HUES6 (cell line): ENCODE measurements around the gene TUBGCP3.
"Not testable (repeated sequence)": the region's sequence is repeated elsewhere in the genome, so short reads cannot be mapped to it uniquely, and the experiment has no call there.

Experiments
- H3K27ac ChIP-seq: 2 replicates; pipeline ENCODE4 v1.7.0; 2013; ENCODE audit warnings: low read depth, mild to moderate bottlenecking, low read length, inconsistent platforms
- H3K27me3 ChIP-seq: 2 replicates; pipeline ENCODE4 v1.6.1; 2013; ENCODE audit warnings: low read length; ENCODE audit not compliant: control insufficient read depth, insufficient read depth
- H3K36me3 ChIP-seq: 2 replicates; pipeline ENCODE4 v1.6.1; 2013; ENCODE audit warnings: low read length; ENCODE audit not compliant: control insufficient read depth, insufficient read depth
- H3K4me1 ChIP-seq: 2 replicates; pipeline ENCODE4 v1.6.1; 2013; ENCODE audit warnings: low read length; ENCODE audit not compliant: control insufficient read depth, insufficient read depth
- H3K4me3 ChIP-seq: 2 replicates; pipeline ENCODE4 v1.5.1; 2013; ENCODE audit warnings: low read depth, low read length
- H3K9ac ChIP-seq: one replicate; pipeline ENCODE4 v1.6.1; 2013; ENCODE audit warnings: mild to moderate bottlenecking, low read length
- H3K9me3 ChIP-seq: 2 replicates; pipeline ENCODE4 v1.6.1; 2013; ENCODE audit warnings: low read depth, low read length; ENCODE audit not compliant: control insufficient read depth, insufficient read depth

TUBGCP3 gene

GRCh38 chr13:112561478-112561877 is 26.5 kb downstream of the TUBGCP3 start:
- H3K36me3 ChIP-seq, result peaks cover 60% of the 10 kb centered on the region

GRCh38 chr13:112558696-112559418 is 29.1 kb downstream of the TUBGCP3 start:
- H3K4me1 ChIP-seq, result peaks cover 12% of the 10 kb centered on the region
- H3K36me3 ChIP-seq, result peaks cover 64% of the 10 kb centered on the region
- no peaks in the 10 kb centered on the region for H3K9me3 ChIP-seq
- no peak overlapping the region for H3K27ac ChIP-seq
- no peaks in the 10 kb centered on the region for H3K27me3 ChIP-seq
- H3K9ac ChIP-seq, result no peak overlapping the region
- no peak overlapping the region for H3K4me3 ChIP-seq

More at GRCh38 chr13:112561478-112561877, 26.5 kb downstream of the TUBGCP3 start:
- no peak overlapping the region for H3K4me3 ChIP-seq
- peaks cover 12% of the 10 kb centered on the region for H3K4me1 ChIP-seq
- no peaks in the 10 kb centered on the region for H3K27me3 ChIP-seq
- H3K9me3 ChIP-seq, result no peaks in the 10 kb centered on the region
- H3K9ac ChIP-seq, result no peak overlapping the region
- H3K27ac ChIP-seq, result no peak overlapping the region

GRCh38 chr13:112556600-112556999 is 31.4 kb downstream of the TUBGCP3 start:
- Histone ChIP-seq H3K4me1 (peaks cover 12% of the 10 kb centered on the region), H3K27me3 (no peaks in the 10 kb centered on the region), H3K36me3 (peaks cover 75% of the 10 kb centered on the region), H3K4me3 (no peak overlapping the region), H3K27ac (no peak overlapping the region), H3K9ac (no peak overlapping the region), H3K9me3 (no peaks in the 10 kb centered on the region)

GRCh38 chr13:112554214-112554850 is 33.6 kb downstream of the TUBGCP3 start:
- Histone ChIP-seq H3K27me3 (no peaks in the 10 kb centered on the region), H3K9ac (no peak overlapping the region), H3K4me3 (no peak overlapping the region), H3K27ac (no peak overlapping the region), H3K9me3 (no peaks in the 10 kb centered on the region), H3K36me3 (peaks cover 75% of the 10 kb centered on the region), H3K4me1 (no peaks in the 10 kb centered on the region)

- H3K4me1 ChIP-seq, H3K4me3 ChIP-seq, H3K27ac ChIP-seq, H3K9ac ChIP-seq, H3K9me3 ChIP-seq, H3K27me3 ChIP-seq: not testable (repeated sequence)
- H3K36me3 ChIP-seq, result peaks cover 67% of the 10 kb centered on the region
These were observed 39.0 kb downstream of the TUBGCP3 start for GRCh38 chr13:112548975-112549374.

GRCh38 chr13:112545856-112546255 is 42.1 kb downstream of the TUBGCP3 start:
- Histone ChIP-seq H3K27me3 (no peaks in the 10 kb centered on the region), H3K4me1 (no peaks in the 10 kb centered on the region), H3K36me3 (peaks cover 38% of the 10 kb centered on the region), H3K4me3 (no peak overlapping the region), H3K27ac (no peak overlapping the region), H3K9ac (no peak overlapping the region), H3K9me3 (no peaks in the 10 kb centered on the region)

GRCh38 chr13:112532837-112533745 is 54.9 kb downstream of the TUBGCP3 start:
- H3K9me3 ChIP-seq, result no peaks in the 10 kb centered on the region
- no peaks in the 10 kb centered on the region for H3K4me1 ChIP-seq
- H3K27ac ChIP-seq, result no peak overlapping the region
- H3K27me3 ChIP-seq, result no peaks in the 10 kb centered on the region
- H3K4me3 ChIP-seq, result no peak overlapping the region
- H3K36me3 ChIP-seq, result peaks cover 5% of the 10 kb centered on the region; the same call in 1 of the 2 replicates
- no peak overlapping the region for H3K9ac ChIP-seq

GRCh38 chr13:112531263-112531794 is 56.6 kb downstream of the TUBGCP3 start:
- no peak overlapping the region for H3K9ac ChIP-seq
- H3K4me1 ChIP-seq, result no peaks in the 10 kb centered on the region
- H3K9me3 ChIP-seq, result no peaks in the 10 kb centered on the region
- H3K27ac ChIP-seq, result no peak overlapping the region
- H3K27me3 ChIP-seq, result no peaks in the 10 kb centered on the region
- H3K36me3 ChIP-seq, result peaks cover 15% of the 10 kb centered on the region
- no peak overlapping the region for H3K4me3 ChIP-seq

- Histone ChIP-seq H3K9ac (no peak overlapping the region), H3K27ac (no peak overlapping the region), H3K4me3 (no peak overlapping the region), H3K4me1 (no peaks in the 10 kb centered on the region), H3K36me3 (peaks cover 20% of the 10 kb centered on the region), H3K9me3 (no peaks in the 10 kb centered on the region), H3K27me3 (no peaks in the 10 kb centered on the region)
These were observed 57.1 kb downstream of the TUBGCP3 start for GRCh38 chr13:112530861-112531260.

GRCh38 chr13:112529216-112529615 is 58.7 kb downstream of the TUBGCP3 start:
- no peak overlapping the region for H3K27ac ChIP-seq
- peaks cover 24% of the 10 kb centered on the region for H3K36me3 ChIP-seq
- H3K4me1 ChIP-seq, result no peaks in the 10 kb centered on the region
- H3K9ac ChIP-seq, result no peak overlapping the region
- H3K27me3 ChIP-seq, result no peaks in the 10 kb centered on the region
- H3K9me3 ChIP-seq, result no peaks in the 10 kb centered on the region
- no peak overlapping the region for H3K4me3 ChIP-seq
